Head of caudate nucleus (tissue), 42 donors: ENCODE results near the gene METRN.
"Not testable (repeated sequence)": the region's sequence is repeated elsewhere in the genome, so short reads cannot be mapped to it uniquely, and the experiment has no call there.

Experiments used
- DNase-seq, 42 donors: peaks; one replicate each; pipeline versions ENCODE4 v3.0.0 to v3.0.0-alpha.2; 2020 to 2021; ENCODE audit warnings: mixed read lengths in 7 of 42
- intact Hi-C: fragments of 100-400 bp; cut with DNase I; formaldehyde crosslinking; loops from one replicate; pipeline ENCODE4 v1.15.0; 2022

The METRN gene

GRCh38 chr16:686459-687260 lies 28.3 kb upstream of the METRN start:
- DNase-seq = no peak
- intact Hi-C loops = no loop called here

- DNase-seq = no peak
- intact Hi-C loops = no loop called here
These were observed 27.4 kb upstream of the METRN start for GRCh38 chr16:687499-687898.

- intact Hi-C loops = no loop called here
These were observed 25.6 kb upstream of the METRN start for GRCh38 chr16:689175-689897.

GRCh38 chr16:691242-691641 lies 23.7 kb upstream of the METRN start:
- intact Hi-C loops, DNase-seq: not testable (repeated sequence)

More at GRCh38 chr16:689175-689897, 25.6 kb upstream of the METRN start:
- no peak for DNase-seq

GRCh38 chr16:692356-693108 lies 22.4 kb upstream of the METRN start:
- DNase-seq = no peak
- intact Hi-C loops = no loop called here

- no peak for DNase-seq
- intact Hi-C loops = no loop called here
These were observed 21.6 kb upstream of the METRN start for GRCh38 chr16:693364-693763.

GRCh38 chr16:693766-694165 lies 21.2 kb upstream of the METRN start:
- no peak for DNase-seq
- intact Hi-C loops = no loop called here

- intact Hi-C loops = no loop called here
- DNase-seq = no peak
These were observed 20.6 kb upstream of the METRN start for GRCh38 chr16:694187-694862.

- no peak for DNase-seq
- intact Hi-C loops = no loop called here
These were observed 20.0 kb upstream of the METRN start for GRCh38 chr16:694863-695354.

- DNase-seq = peak in 11 of 42 donors; percentile 35 to 68 (median 49)
- intact Hi-C loops = no loop called here
These were observed 19.4 kb upstream of the METRN start for GRCh38 chr16:695355-696089.

- intact Hi-C loops = no loop called here
- no peak for DNase-seq
These were observed 15.8 kb upstream of the METRN start for GRCh38 chr16:698911-699671.

GRCh38 chr16:700684-701584 lies 14.0 kb upstream of the METRN start:
- peak in 33 of 42 donors; percentile 48 to 84 (median 66) for DNase-seq
- intact Hi-C loops = no loop called here

GRCh38 chr16:702341-702740 lies 12.6 kb upstream of the METRN start:
- no peak for DNase-seq
- intact Hi-C loops = no loop called here

GRCh38 chr16:703406-703805 lies 11.5 kb upstream of the METRN start:
- DNase-seq = peak in 41 of 42 donors; percentile 54 to 93 (median 79)
- intact Hi-C loops = no loop called here

- intact Hi-C loops = no loop called here
- no peak for DNase-seq
These were observed 10.9 kb upstream of the METRN start for GRCh38 chr16:704047-704446.

GRCh38 chr16:704552-705380 lies 10.2 kb upstream of the METRN start:
- intact Hi-C loops = no loop called here
- DNase-seq = no peak
